ENCODE results near the gene PALS2. TPM values are rescaled to one million over a fixed set of nuclear protein-coding genes. Genes with fewer than 3 reads are reported as not detected.

Gene PALS2
- total RNA-seq, 1 donor from 2014 or later: 5.7 TPM

- TF ChIP-seq, protein P1, sequence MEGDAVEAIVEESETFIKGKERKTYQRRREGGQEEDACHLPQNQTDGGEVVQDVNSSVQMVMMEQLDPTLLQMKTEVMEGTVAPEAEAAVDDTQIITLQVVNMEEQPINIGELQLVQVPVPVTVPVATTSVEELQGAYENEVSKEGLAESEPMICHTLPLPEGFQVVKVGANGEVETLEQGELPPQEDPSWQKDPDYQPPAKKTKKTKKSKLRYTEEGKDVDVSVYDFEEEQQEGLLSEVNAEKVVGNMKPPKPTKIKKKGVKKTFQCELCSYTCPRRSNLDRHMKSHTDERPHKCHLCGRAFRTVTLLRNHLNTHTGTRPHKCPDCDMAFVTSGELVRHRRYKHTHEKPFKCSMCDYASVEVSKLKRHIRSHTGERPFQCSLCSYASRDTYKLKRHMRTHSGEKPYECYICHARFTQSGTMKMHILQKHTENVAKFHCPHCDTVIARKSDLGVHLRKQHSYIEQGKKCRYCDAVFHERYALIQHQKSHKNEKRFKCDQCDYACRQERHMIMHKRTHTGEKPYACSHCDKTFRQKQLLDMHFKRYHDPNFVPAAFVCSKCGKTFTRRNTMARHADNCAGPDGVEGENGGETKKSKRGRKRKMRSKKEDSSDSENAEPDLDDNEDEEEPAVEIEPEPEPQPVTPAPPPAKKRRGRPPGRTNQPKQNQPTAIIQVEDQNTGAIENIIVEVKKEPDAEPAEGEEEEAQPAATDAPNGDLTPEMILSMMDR (IDR thresholded peaks at IDR 0.05): no peak
- Histone ChIP-seq H3K4me3 (no peak overlapping the region), H3K27ac (no peak overlapping the region), H3K27me3 (no peaks in the 10 kb centered on the region), H3K4me1 (peaks cover 0 to 4% of the 10 kb centered on the region in 2 donors), H3K9me3 (no peaks in the 10 kb centered on the region), H3K36me3 (no peaks in the 10 kb centered on the region)
- DNase-seq (ENCODE audit: low spot score in 2 of 2): no peak
- intact Hi-C loops (cut with DNase I): no loop called here
Observed at GRCh38 chr7:24548390-24548789, 24.9 kb upstream of the PALS2 start.

DNA sequence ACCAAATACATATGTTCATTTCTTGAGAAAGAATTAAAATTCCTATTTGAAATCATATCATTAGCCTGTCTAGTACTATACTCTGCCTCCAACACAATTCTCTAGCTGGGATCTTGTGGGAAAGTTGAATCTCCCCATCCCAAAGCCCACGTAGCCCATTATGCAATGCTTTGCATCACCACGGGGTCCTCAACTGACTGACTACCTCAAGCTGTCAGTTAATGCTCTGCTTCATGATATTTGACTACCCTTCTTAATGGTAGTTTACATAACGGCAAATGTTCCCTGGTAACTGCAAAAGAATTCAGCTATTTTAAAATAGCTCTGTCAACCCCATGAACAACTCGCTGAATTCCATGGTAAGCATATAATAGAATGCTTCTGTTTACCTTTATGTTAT, 23.3 kb upstream of the PALS2 start:
- no peak for DNase-seq (ENCODE audit: low spot score in 2 of 2)
- Histone ChIP-seq H3K4me1 (peaks cover 0 to 4% of the 10 kb centered on the region in 2 donors), H3K27ac (no peak overlapping the region), H3K9me3 (no peaks in the 10 kb centered on the region), H3K4me3 (no peak overlapping the region), H3K27me3 (no peaks in the 10 kb centered on the region), H3K36me3 (no peaks in the 10 kb centered on the region)
- TF ChIP-seq, protein P1 (IDR thresholded peaks at IDR 0.05): no peak
- intact Hi-C loops (cut with DNase I): no loop called here

DNA sequence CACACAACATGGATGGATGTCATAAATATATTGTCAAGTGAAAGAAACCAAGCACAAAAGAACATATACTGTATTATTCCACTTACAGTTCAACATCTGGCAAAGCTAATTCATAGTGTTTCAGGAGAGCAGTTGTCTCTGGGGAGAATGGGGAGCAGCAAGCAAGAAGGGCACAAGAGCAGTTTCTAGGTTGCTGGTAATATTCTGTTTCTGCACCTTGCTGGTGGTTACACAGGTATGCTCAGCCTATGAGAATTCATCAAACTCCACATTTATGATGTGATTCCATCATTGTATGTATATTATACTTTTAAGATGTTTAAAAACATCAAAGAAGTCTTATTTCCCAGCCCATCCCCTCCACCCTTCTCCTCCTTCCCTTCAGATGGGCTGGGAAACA, 18.1 kb upstream of the PALS2 start:
- Histone ChIP-seq H3K4me3 (no peak overlapping the region), H3K27me3 (no peaks in the 10 kb centered on the region), H3K4me1 (no peaks in the 10 kb centered on the region), H3K9me3 (no peaks in the 10 kb centered on the region), H3K27ac (no peak overlapping the region), H3K36me3 (no peaks in the 10 kb centered on the region)
- intact Hi-C loops (cut with DNase I): no loop called here
- no peak for DNase-seq (ENCODE audit: low spot score in 2 of 2)
- TF ChIP-seq, protein P1 (IDR thresholded peaks at IDR 0.05): no peak

- intact Hi-C loops (cut with DNase I): no loop called here
- H3K27ac ChIP-seq: no peak overlapping the region
- no peaks in the 10 kb centered on the region for H3K9me3 ChIP-seq
- DNase-seq (ENCODE audit: low spot score in 2 of 2): no peak
- H3K4me3 ChIP-seq: no peak overlapping the region
- TF ChIP-seq, protein P1 (IDR thresholded peaks at IDR 0.05): no peak
- H3K4me1 ChIP-seq: no peaks in the 10 kb centered on the region
- no peaks in the 10 kb centered on the region for H3K27me3 ChIP-seq
- no peaks in the 10 kb centered on the region for H3K36me3 ChIP-seq
Observed at GRCh38 chr7:24555719-24556118, 17.5 kb upstream of the PALS2 start.

DNA sequence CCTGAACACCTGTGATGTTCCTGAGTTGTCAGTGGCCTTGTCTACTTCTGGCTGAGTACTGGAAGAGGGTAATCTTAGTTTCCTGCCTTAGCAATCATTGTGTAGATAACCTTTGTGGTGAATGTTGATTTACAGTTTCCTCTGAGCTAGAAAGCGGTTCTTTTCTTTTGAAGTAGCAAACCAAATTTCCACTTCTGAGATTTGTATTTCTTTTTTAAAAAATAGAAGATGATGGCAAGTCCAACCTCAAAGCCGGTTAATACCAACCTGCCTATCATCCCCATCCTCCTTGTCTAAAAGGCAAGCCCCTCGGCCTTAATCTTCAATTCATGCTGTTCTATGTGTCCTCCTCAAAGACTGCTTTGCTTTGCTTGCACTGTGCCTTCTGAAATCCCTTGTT, 12.5 kb upstream of the PALS2 start:
- no peaks in the 10 kb centered on the region for H3K9me3 ChIP-seq
- DNase-seq (ENCODE audit: low spot score in 2 of 2): no peak
- no peaks in the 10 kb centered on the region for H3K27me3 ChIP-seq
- TF ChIP-seq, protein P1 (IDR thresholded peaks at IDR 0.05): no peak
- no peaks in the 10 kb centered on the region for H3K36me3 ChIP-seq
- H3K4me3 ChIP-seq: no peak overlapping the region
- H3K4me1 ChIP-seq: no peaks in the 10 kb centered on the region
- H3K27ac ChIP-seq: no peak overlapping the region
- intact Hi-C loops (cut with DNase I): no loop called here

GRCh38 chr7:24566274-24566673, 7.0 kb upstream of the PALS2 start:
- Histone ChIP-seq H3K36me3 (no peaks in the 10 kb centered on the region), H3K4me1 (no peaks in the 10 kb centered on the region), H3K9me3 (no peaks in the 10 kb centered on the region), H3K27me3 (no peaks in the 10 kb centered on the region), H3K4me3 (no peak overlapping the region), H3K27ac (no peak overlapping the region)
- intact Hi-C loops (cut with DNase I): no loop called here
- DNase-seq (ENCODE audit: low spot score in 2 of 2): no peak
- TF ChIP-seq, protein P1 (IDR thresholded peaks at IDR 0.05): no peak
